HepG2 (cell line): ENCODE data around the gene DNAJC5. TPM values are rescaled to one million over a fixed set of nuclear protein-coding genes. Genes with fewer than 3 reads are reported as not detected.

Source experiments
- CAMTA2 ChIP-seq: sonication (generic); formaldehyde crosslinking; IDR thresholded peaks from 2 replicates; pipeline ENCODE4 v1.4.0; 2020; ENCODE audit warnings: mild to moderate bottlenecking, missing genetic modification reagents, borderline replicate concordance
- CHCHD3 ChIP-seq: sonication (generic); formaldehyde crosslinking; IDR thresholded peaks from 2 replicates; pipeline ENCODE4 v1.8.0; 2022; ENCODE audit warnings: mild to moderate bottlenecking, missing genetic modification reagents, moderate library complexity
- LCORL ChIP-seq, 2 experiments: fragments of 450-650 bp in 1 of 2; sonication (generic) in 1 of 2; formaldehyde crosslinking in 1 of 2; IDR thresholded peaks; 2 replicates each; pipeline versions ENCODE4 v1.5.0 to v1.6.1; 2017 to 2020; ENCODE audit warnings: antibody characterized with exemption in 1 of 2, missing genetic modification reagents in 1 of 2
- SMARCC2 ChIP-seq: fragments of 450-650 bp; IDR thresholded peaks from 2 replicates; pipeline ENCODE4 v1.6.1; 2017; ENCODE audit warnings: antibody characterized with exemption, mild to moderate bottlenecking
- STAG1 ChIP-seq: sonication (generic); formaldehyde crosslinking; IDR thresholded peaks from 2 replicates; pipeline ENCODE4 v1.4.0; 2020; ENCODE audit warnings: missing genetic modification reagents
- ZFAT ChIP-seq: sonication (generic); formaldehyde crosslinking; conservative IDR thresholded peaks from 2 replicates; pipeline ENCODE4 v1.8.1; 2023; ENCODE audit warnings: missing genetic modification reagents, inconsistent platforms
- ZFYVE20 ChIP-seq: sonication (generic); formaldehyde crosslinking; IDR thresholded peaks from 2 replicates; pipeline ENCODE4 v1.8.0; 2023; ENCODE audit warnings: low read depth, mild to moderate bottlenecking, moderate library complexity, missing genetic modification reagents, borderline replicate concordance
- ZKSCAN1 ChIP-seq: fragments of 150-350 bp; IDR thresholded peaks from 2 replicates; pipeline ENCODE4 v1.6.1; 2014; ENCODE audit warnings: low read length
- ZNF431 ChIP-seq: sonication (generic); formaldehyde crosslinking; IDR thresholded peaks from 2 replicates; pipeline ENCODE4 v1.9.0; 2022; ENCODE audit warnings: missing genetic modification reagents, low read depth, mild to moderate bottlenecking, borderline replicate concordance
- ZNF446 ChIP-seq: sonication (generic); formaldehyde crosslinking; IDR thresholded peaks from 2 replicates; pipeline ENCODE4 v1.5.0; 2020; ENCODE audit warnings: mild to moderate bottlenecking, missing genetic modification reagents
- ZNF543 ChIP-seq: sonication (generic); formaldehyde crosslinking; IDR thresholded peaks from 2 replicates; pipeline ENCODE4 v1.4.0; 2020; ENCODE audit warnings: mild to moderate bottlenecking, missing genetic modification reagents
- ZNF768 ChIP-seq: sonication (generic); formaldehyde crosslinking; IDR thresholded peaks from 2 replicates; pipeline ENCODE4 v1.4.0; 2020; ENCODE audit warnings: missing genetic modification reagents
- ZNF773 ChIP-seq: sonication (generic); formaldehyde crosslinking; IDR thresholded peaks from 2 replicates; pipeline ENCODE4 v1.4.0; 2020; ENCODE audit warnings: missing genetic modification reagents, borderline replicate concordance
- ZSCAN20 ChIP-seq: sonication (generic); formaldehyde crosslinking; IDR thresholded peaks from 2 replicates; pipeline ENCODE4 v1.4.0; 2020; ENCODE audit warnings: missing genetic modification reagents, mild to moderate bottlenecking, borderline replicate concordance
- polyA plus RNA-seq, 8 experiments: library from polyadenylated mRNA; depleted of rRNA in 3 of 8; stranded (reverse) in 7 of 8; unstranded in 1 of 8; fragments of >200 nt; fragmentation: Illumina TruSeq in 4 of 8; extraction: Trizol in 4 of 8; gene quantifications; 2 replicates each; pipeline versions ENCODE4 v1.2.1 to v1.2.3, GENCODE V29; 2011 to 2016; ENCODE audit warnings: low read depth in 4 of 8, missing spikeins in 1 of 8, mixed read lengths in 1 of 8; ENCODE audit not compliant: insufficient read depth in 1 of 8
- total RNA-seq, 5 experiments: library from RNA; depleted of rRNA; stranded (reverse); fragments of >200 nt; fragmentation: Illumina TruSeq; extraction: Trizol; gene quantifications; 2 replicates each; pipeline ENCODE4 v1.2.3, GENCODE V29; 2016; ENCODE audit warnings: low read depth in 1 of 5
- TF ChIP-seq, protein P1 (sequence below), 2 experiments: sonication (generic) in 1 of 2; formaldehyde crosslinking in 1 of 2; IDR thresholded peaks; 2 replicates each; pipeline versions ENCODE4 v1.5.1 to v1.6.1; 2011 to 2020; ENCODE audit warnings: borderline replicate concordance in 1 of 2, low read depth in 1 of 2, low read length in 1 of 2, mild to moderate bottlenecking in 1 of 2, missing genetic modification reagents in 1 of 2, moderate library complexity in 1 of 2
- TF ChIP-seq, protein P2 (sequence below): sonication (generic); formaldehyde crosslinking; IDR thresholded peaks from 2 replicates; pipeline ENCODE4 v1.4.0; 2020; ENCODE audit warnings: mild to moderate bottlenecking, missing genetic modification reagents
- TF ChIP-seq, protein P3 (sequence below): sonication (generic); formaldehyde crosslinking; IDR thresholded peaks from 2 replicates; pipeline ENCODE4 v1.5.0; 2020; ENCODE audit warnings: mild to moderate bottlenecking, missing genetic modification reagents, borderline replicate concordance
- TF ChIP-seq, protein P4 (sequence below): sonication (generic); formaldehyde crosslinking; conservative IDR thresholded peaks from 2 replicates; pipeline ENCODE4 v1.4.0; 2020; ENCODE audit warnings: missing genetic modification reagents

Gene DNAJC5
- total and polyA plus RNA-seq, 2 of the 13 experiments (the other 11 are each of a cell fraction or from before 2014, with no cell fraction given): 42.8 to 64.5 TPM

DNA sequence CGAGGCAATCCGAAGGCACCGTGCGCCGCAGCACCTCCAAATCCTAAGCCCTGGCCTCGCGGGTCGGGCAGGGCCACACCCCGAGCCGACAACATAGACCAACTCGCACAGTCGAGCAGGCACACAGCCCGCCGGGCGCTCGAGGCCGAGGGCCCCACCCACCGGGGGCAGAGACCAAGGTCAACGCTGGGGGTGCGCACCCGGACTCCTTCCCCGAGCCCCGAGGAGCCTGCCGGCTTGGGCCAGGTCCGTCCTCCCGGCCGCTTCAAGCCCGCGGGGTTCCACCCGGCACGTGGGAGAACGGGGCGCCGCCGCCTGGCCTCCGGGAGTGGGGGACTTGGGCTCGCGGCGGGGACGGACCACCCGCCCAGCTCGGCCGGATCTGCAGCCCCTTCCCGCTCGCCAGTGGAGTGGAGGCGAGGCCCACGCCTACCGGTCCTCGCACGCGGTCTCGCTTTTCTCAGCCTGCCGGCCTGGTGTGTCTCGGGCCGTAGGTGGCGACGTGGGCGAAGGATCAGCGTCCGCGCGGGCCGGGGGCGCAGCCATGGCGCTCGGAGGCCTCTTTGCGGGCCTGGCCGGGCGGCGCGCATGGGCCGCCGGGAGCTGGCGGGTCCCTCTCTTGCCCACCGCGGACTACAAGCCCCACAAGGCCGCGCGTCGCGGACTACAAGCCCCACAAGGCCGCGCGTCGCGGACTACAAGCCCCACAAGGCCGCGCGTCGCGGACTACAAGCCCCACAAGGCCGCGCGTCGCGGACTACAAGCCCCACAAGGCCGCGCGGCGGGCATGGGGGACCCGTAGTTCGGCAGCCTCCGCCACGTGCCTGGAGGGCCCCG lies 61.1 kb downstream of the DNAJC5 start, which contains the start of gene UCKL1 (continued):
- TF ChIP-seq, protein P1, sequence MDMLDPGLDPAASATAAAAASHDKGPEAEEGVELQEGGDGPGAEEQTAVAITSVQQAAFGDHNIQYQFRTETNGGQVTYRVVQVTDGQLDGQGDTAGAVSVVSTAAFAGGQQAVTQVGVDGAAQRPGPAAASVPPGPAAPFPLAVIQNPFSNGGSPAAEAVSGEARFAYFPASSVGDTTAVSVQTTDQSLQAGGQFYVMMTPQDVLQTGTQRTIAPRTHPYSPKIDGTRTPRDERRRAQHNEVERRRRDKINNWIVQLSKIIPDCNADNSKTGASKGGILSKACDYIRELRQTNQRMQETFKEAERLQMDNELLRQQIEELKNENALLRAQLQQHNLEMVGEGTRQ (IDR thresholded peaks at IDR 0.05; ENCODE audit: low read depth, low read length): peak; percentile 76
- TF ChIP-seq, protein P1 (CRISPR knock-in tag; IDR thresholded peaks at IDR 0.05; ENCODE audit: borderline replicate concordance): peak; percentile 91
- TF ChIP-seq, protein P2, sequence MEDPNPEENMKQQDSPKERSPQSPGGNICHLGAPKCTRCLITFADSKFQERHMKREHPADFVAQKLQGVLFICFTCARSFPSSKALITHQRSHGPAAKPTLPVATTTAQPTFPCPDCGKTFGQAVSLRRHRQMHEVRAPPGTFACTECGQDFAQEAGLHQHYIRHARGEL (CRISPR knock-in tag): peak; percentile 93
- TF ChIP-seq ZFAT (CRISPR knock-in tag): peak; percentile 95
- peak; percentile 96 for TF ChIP-seq ZNF431 (CRISPR knock-in tag)
- TF ChIP-seq SMARCC2: no peak; the same call in 1 of the 2 replicates
- peak; percentile 97 for TF ChIP-seq ZSCAN20 (CRISPR knock-in tag)
- TF ChIP-seq ZNF446 (CRISPR knock-in tag): peak; percentile 97
- TF ChIP-seq CHCHD3 (CRISPR knock-in tag): peak; percentile 93
- TF ChIP-seq CAMTA2 (CRISPR knock-in tag): peak; percentile 99
- no peak for TF ChIP-seq ZKSCAN1
- TF ChIP-seq, protein P3, sequence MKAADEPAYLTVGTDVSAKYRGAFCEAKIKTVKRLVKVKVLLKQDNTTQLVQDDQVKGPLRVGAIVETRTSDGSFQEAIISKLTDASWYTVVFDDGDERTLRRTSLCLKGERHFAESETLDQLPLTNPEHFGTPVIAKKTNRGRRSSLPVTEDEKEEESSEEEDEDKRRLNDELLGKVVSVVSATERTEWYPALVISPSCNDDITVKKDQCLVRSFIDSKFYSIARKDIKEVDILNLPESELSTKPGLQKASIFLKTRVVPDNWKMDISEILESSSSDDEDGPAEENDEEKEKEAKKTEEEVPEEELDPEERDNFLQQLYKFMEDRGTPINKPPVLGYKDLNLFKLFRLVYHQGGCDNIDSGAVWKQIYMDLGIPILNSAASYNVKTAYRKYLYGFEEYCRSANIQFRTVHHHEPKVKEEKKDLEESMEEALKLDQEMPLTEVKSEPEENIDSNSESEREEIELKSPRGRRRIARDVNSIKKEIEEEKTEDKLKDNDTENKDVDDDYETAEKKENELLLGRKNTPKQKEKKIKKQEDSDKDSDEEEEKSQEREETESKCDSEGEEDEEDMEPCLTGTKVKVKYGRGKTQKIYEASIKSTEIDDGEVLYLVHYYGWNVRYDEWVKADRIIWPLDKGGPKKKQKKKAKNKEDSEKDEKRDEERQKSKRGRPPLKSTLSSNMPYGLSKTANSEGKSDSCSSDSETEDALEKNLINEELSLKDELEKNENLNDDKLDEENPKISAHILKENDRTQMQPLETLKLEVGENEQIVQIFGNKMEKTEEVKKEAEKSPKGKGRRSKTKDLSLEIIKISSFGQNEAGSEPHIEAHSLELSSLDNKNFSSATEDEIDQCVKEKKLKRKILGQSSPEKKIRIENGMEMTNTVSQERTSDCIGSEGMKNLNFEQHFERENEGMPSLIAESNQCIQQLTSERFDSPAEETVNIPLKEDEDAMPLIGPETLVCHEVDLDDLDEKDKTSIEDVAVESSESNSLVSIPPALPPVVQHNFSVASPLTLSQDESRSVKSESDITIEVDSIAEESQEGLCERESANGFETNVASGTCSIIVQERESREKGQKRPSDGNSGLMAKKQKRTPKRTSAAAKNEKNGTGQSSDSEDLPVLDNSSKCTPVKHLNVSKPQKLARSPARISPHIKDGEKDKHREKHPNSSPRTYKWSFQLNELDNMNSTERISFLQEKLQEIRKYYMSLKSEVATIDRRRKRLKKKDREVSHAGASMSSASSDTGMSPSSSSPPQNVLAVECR: peak; percentile 99
- peak; percentile 32 for TF ChIP-seq STAG1
- peak; percentile 99 for TF ChIP-seq ZNF543
- peak; percentile 94; the same call in 1 of the 2 replicates for TF ChIP-seq ZFYVE20 (CRISPR knock-in tag)
- TF ChIP-seq ZNF768: peak; percentile 85; the same call in 1 of the 2 replicates
- no peak for TF ChIP-seq LCORL (IDR thresholded peaks at IDR 0.05)
- TF ChIP-seq LCORL (CRISPR knock-in tag; IDR thresholded peaks at IDR 0.05): peak; percentile 13; the same call in 1 of the 2 replicates
- TF ChIP-seq, protein P4, sequence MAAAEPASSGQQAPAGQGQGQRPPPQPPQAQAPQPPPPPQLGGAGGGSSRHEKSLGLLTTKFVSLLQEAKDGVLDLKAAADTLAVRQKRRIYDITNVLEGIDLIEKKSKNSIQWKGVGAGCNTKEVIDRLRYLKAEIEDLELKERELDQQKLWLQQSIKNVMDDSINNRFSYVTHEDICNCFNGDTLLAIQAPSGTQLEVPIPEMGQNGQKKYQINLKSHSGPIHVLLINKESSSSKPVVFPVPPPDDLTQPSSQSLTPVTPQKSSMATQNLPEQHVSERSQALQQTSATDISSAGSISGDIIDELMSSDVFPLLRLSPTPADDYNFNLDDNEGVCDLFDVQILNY (CRISPR knock-in tag): peak; percentile 87; the same call in 1 of the 2 replicates
- TF ChIP-seq ZNF773 (CRISPR knock-in tag): peak; percentile 97
